Peyer's patch (tissue), 4 donors: ENCODE data around the gene GALC. TPM values are rescaled to one million over a fixed set of nuclear protein-coding genes. Genes with fewer than 3 reads are reported as not detected.
A peak's percentile ranks its signal among the peaks of the same experiment; 100 is the strongest.

Experiments
- DNase-seq, 3 donors: peaks; one replicate each; pipeline ENCODE4 v3.0.0-alpha.2; 2017 to 2019
- H3K27ac ChIP-seq, 4 donors: fragments of 200-600 bp; sonication (generic); one replicate each; pipeline ENCODE4 v1.5.1; 2016 to 2019
- H3K27me3 ChIP-seq, 2 donors: fragments of 200-600 bp; sonication (generic); one replicate each; pipeline ENCODE4 v1.5.1; 2019
- H3K36me3 ChIP-seq, 3 donors: fragments of 200-600 bp; sonication (generic); one replicate each; pipeline ENCODE4 v1.5.1; 2016 to 2019
- H3K4me1 ChIP-seq, 4 donors: fragments of 200-600 bp; sonication (generic); one replicate each; pipeline ENCODE4 v1.5.1; 2016 to 2019
- H3K4me3 ChIP-seq, 4 donors: fragments of 200-600 bp; sonication (generic); 1 replicate in 3 of 4; 2 replicates in 1 of 4; pipeline ENCODE4 v1.5.1; 2016 to 2019; ENCODE audit warnings: mild to moderate bottlenecking in 1 of 4
- H3K9me3 ChIP-seq, 4 donors: fragments of 200-600 bp; sonication (generic); one replicate each; pipeline ENCODE4 v1.5.1; 2016 to 2019; ENCODE audit warnings: mild to moderate bottlenecking in 1 of 4
- POLR2A ChIP-seq, 2 donors: fragments of 450-650 bp; IDR thresholded peaks; one replicate each; pipeline ENCODE4 v1.5.1; 2017; ENCODE audit warnings: antibody characterized with exemption in 2 of 2, mild to moderate bottlenecking in 2 of 2, moderate library complexity in 2 of 2
- total RNA-seq, 4 donors: library from RNA; depleted of rRNA; stranded (reverse); fragments of >200 nt; gene quantifications; one replicate each; pipeline ENCODE4 v1.1.0, GENCODE V29; 2016
- TF ChIP-seq, protein P1 (sequence below), 6 experiments: fragments of 450-650 bp in 4 of 6; fragments of 200-600 bp in 2 of 6; sonication (generic) in 1 of 6; IDR thresholded peaks; one replicate each; pipeline ENCODE4 v1.5.1; 2017 to 2019; ENCODE audit warnings: antibody characterized with exemption in 6 of 6, mild to moderate bottlenecking in 3 of 6, moderate library complexity in 1 of 6

Gene GALC
- total RNA-seq, 4 donors from 2014 or later: 8.3 to 47.6 (median 42.3) TPM

DNA sequence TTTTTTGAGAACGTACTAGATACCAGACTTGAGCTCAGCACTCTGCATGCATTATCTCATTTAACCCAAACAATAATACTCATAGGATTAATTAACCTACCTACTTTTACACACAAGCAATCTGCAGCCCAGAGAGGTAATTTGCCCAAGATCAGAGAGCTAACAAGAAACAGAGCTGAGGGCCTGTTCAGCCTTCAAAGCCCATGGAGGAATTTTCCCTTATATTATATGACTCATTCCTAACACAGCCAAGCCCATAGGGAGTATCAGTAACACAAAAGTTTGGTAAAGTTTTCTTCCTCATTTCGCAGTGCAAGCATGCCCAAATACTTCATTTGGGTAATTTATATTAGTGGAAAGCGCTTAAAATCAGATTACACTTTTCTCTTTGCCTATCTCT, 94.7 kb downstream of the GALC start:
- H3K4me1 ChIP-seq: no peaks in the 10 kb centered on the region
- no peaks in the 10 kb centered on the region for H3K27me3 ChIP-seq

DNA sequence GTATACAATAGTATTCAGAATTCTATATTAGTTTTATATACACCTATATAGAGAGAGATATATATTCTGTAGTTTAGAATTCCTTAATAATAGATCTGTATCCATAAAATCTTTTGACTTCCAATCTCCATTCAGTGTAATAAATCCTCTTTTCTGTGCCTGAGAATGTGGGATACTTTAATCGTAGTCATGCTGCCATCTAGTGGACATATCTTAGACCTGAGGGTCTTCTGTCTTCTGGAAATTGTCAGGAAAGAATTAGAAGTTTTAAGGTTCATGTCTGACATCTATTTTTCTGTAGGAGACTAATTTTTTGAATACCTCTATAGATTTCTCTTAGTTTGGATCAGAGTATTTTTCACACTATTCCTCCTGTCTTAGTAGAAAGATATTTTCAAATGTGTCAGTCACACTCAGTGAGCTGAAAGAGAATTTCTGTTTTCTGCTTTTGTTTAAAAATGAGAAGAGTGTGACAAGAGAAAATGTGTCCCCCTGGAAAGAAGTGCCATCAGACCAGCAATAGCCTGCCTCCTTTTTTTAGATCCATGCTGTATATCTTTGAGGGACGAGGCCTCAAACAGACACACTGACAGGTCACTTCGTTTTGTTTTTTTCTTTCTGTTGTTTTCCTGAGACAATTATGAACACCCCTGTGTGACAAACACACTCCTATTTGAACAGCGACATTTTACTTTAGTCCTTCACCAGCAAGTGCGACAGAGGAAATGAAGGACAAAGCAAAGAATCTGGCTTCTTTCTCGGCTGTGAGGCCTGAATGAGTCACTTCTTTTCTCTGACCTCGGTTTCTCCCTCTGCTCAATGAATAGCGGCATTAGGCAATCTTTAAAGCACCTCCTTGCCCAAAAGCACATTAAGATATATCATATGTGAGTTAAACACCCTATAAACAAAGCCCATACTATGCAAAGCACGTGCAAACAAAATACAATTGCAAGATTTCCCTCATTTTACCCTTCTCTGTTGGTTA, 96.3 kb downstream of the GALC start:
- DNase-seq: no peak
- H3K4me3 ChIP-seq: no peak overlapping the region
- no peak overlapping the region for H3K27ac ChIP-seq
- TF ChIP-seq, protein P1, sequence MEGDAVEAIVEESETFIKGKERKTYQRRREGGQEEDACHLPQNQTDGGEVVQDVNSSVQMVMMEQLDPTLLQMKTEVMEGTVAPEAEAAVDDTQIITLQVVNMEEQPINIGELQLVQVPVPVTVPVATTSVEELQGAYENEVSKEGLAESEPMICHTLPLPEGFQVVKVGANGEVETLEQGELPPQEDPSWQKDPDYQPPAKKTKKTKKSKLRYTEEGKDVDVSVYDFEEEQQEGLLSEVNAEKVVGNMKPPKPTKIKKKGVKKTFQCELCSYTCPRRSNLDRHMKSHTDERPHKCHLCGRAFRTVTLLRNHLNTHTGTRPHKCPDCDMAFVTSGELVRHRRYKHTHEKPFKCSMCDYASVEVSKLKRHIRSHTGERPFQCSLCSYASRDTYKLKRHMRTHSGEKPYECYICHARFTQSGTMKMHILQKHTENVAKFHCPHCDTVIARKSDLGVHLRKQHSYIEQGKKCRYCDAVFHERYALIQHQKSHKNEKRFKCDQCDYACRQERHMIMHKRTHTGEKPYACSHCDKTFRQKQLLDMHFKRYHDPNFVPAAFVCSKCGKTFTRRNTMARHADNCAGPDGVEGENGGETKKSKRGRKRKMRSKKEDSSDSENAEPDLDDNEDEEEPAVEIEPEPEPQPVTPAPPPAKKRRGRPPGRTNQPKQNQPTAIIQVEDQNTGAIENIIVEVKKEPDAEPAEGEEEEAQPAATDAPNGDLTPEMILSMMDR (IDR thresholded peaks at IDR 0.05): peak in 5 of 6 experiments; percentile 21 to 61 (median 52)
- TF ChIP-seq POLR2A (IDR thresholded peaks at IDR 0.05): no peak
- no peaks in the 10 kb centered on the region for H3K9me3 ChIP-seq
- H3K4me1 ChIP-seq: no peaks in the 10 kb centered on the region
- no peaks in the 10 kb centered on the region for H3K27me3 ChIP-seq
- H3K36me3 ChIP-seq: no peaks in the 10 kb centered on the region

More for the DNA sequence above, 94.7 kb downstream of the GALC start:
- H3K9me3 ChIP-seq: no peaks in the 10 kb centered on the region
- H3K4me3 ChIP-seq: no peak overlapping the region
- TF ChIP-seq, protein P1 (IDR thresholded peaks at IDR 0.05): no peak
- no peak for TF ChIP-seq POLR2A (IDR thresholded peaks at IDR 0.05)
- H3K27ac ChIP-seq: no peak overlapping the region
- no peaks in the 10 kb centered on the region for H3K36me3 ChIP-seq
- no peak for DNase-seq

DNA sequence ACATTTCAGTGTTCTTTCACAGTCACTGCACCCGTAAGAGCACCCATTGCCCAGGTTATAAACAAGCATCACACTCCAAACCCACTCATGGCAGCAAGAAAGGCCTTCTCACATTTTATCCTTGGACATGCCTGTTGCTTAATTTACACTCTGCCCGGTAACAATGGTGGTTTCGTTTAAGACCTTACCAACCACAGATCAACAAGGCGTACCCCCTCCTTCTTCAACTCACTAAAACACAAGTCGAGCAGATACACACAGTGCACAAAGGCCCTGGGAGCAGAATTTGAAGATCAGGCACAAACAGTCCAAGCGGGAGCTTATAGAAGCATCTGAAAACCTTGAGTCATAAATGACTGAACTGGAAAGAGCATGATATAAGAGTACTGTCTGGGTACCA, 98.1 kb downstream of the GALC start:
- no peaks in the 10 kb centered on the region for H3K36me3 ChIP-seq
- no peak overlapping the region for H3K27ac ChIP-seq
- no peaks in the 10 kb centered on the region for H3K27me3 ChIP-seq
- H3K4me3 ChIP-seq: no peak overlapping the region
- H3K4me1 ChIP-seq: no peaks in the 10 kb centered on the region
- no peak for TF ChIP-seq POLR2A (IDR thresholded peaks at IDR 0.05)
- TF ChIP-seq, protein P1 (IDR thresholded peaks at IDR 0.05): no peak
- no peak for DNase-seq
- H3K9me3 ChIP-seq: no peaks in the 10 kb centered on the region

DNA sequence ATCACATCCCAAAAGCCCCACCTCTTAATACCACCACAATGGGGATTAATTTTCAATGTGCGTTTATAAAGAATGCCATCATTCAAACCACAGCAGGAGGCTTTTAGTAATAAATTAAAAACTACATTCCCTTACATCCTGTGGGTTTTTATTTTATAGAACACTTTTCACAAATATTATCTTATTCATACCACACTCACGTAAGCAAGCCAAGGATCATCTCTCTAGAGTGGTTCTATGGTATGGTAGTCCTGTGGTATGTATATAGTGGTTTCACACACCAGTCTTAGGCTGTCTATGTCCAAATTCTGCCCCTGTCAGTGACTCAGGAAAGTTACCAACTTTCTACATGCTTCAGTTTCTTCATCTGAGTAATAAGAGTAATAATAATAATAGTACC, 100.2 kb downstream of the GALC start:
- Histone ChIP-seq H3K36me3 (no peaks in the 10 kb centered on the region), H3K4me3 (no peak overlapping the region), H3K27ac (no peak overlapping the region), H3K9me3 (no peaks in the 10 kb centered on the region), H3K27me3 (no peaks in the 10 kb centered on the region), H3K4me1 (no peaks in the 10 kb centered on the region)
- DNase-seq: no peak
- TF ChIP-seq, protein P1 (IDR thresholded peaks at IDR 0.05): no peak
- no peak for TF ChIP-seq POLR2A (IDR thresholded peaks at IDR 0.05)

DNA sequence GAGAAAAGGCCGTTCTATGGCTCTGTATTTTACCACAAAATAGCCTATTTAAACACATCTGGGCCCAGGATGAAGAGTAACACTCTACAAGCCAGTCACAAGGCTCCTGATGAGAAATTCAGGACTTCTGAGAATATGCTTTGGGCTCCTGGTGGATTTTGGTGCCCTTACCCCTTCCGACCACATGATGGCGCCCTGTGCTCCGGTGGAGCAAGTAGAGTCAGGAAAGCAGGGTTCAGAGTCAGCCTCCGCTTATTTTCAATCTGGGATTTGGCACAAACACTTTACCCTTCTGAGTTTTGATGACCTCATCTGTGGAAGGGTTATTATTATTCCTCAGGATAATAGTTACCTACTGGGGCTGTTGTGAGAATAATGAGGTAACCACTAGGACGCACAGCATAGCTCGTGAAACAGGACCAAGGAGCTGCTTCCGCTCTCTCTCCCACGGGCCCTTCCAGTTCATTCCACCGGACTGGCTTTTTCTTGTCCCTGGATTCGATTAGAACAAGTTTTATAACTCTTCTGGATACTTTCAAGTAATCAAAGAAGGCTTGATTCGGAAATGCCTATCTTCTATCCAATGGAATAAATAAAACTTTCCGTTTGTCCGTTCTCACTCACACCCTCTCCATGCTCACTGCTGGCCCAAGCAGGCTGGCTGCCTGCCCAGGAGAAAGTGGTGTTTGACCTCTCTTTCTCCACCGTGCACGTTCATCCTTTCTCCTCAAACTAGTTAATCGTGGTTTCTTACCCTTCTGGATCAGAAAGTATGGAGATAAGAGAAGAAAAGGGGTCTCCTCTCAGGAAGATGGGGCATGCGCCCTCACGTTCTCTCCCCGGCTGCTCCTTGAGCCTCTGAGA, 104.6 kb downstream of the GALC start:
- Histone ChIP-seq H3K27ac (no peak overlapping the region), H3K27me3 (no peaks in the 10 kb centered on the region), H3K4me3 (no peak overlapping the region), H3K36me3 (no peaks in the 10 kb centered on the region), H3K9me3 (no peaks in the 10 kb centered on the region), H3K4me1 (no peaks in the 10 kb centered on the region)
- no peak for DNase-seq
- TF ChIP-seq, protein P1 (IDR thresholded peaks at IDR 0.05): no peak
- TF ChIP-seq POLR2A (IDR thresholded peaks at IDR 0.05): no peak
